IPS-11a (cell line): ENCODE data around the gene DSCAML1.

Experiments
- H3K4me3 ChIP-seq: one replicate; pipeline ENCODE4 v1.5.1; 2013; ENCODE audit warnings: low read depth, low read length, control low read depth

The DSCAML1 gene

GRCh38 chr11:117621226-117621625, 175.8 kb downstream of the DSCAML1 start:
- no peak overlapping the region for H3K4me3 ChIP-seq

GRCh38 chr11:117620659-117621058, 176.4 kb downstream of the DSCAML1 start:
- H3K4me3 ChIP-seq = no peak overlapping the region

GRCh38 chr11:117620086-117620485, 176.9 kb downstream of the DSCAML1 start:
- no peak overlapping the region for H3K4me3 ChIP-seq

- no peak overlapping the region for H3K4me3 ChIP-seq
Observed at GRCh38 chr11:117619661-117620060, 177.4 kb downstream of the DSCAML1 start.

- no peak overlapping the region for H3K4me3 ChIP-seq
Observed at GRCh38 chr11:117618982-117619355, 178.0 kb downstream of the DSCAML1 start.

GRCh38 chr11:117618302-117618981, 178.6 kb downstream of the DSCAML1 start:
- H3K4me3 ChIP-seq = no peak overlapping the region

GRCh38 chr11:117616979-117617378, 180.0 kb downstream of the DSCAML1 start:
- H3K4me3 ChIP-seq = no peak overlapping the region

GRCh38 chr11:117614728-117615127, 182.3 kb downstream of the DSCAML1 start:
- H3K4me3 ChIP-seq = no peak overlapping the region

- no peak overlapping the region for H3K4me3 ChIP-seq
Observed at GRCh38 chr11:117613521-117613920, 183.5 kb downstream of the DSCAML1 start.

- H3K4me3 ChIP-seq = no peak overlapping the region
Observed at GRCh38 chr11:117612177-117612576, 184.8 kb downstream of the DSCAML1 start.

GRCh38 chr11:117610901-117611300, 186.1 kb downstream of the DSCAML1 start:
- H3K4me3 ChIP-seq = no peak overlapping the region

GRCh38 chr11:117610045-117610444, 187.0 kb downstream of the DSCAML1 start:
- H3K4me3 ChIP-seq = no peak overlapping the region

GRCh38 chr11:117607449-117607848, 189.6 kb downstream of the DSCAML1 start:
- H3K4me3 ChIP-seq = no peak overlapping the region

GRCh38 chr11:117606790-117607189, 190.2 kb downstream of the DSCAML1 start:
- no peak overlapping the region for H3K4me3 ChIP-seq

- no peak overlapping the region for H3K4me3 ChIP-seq
Observed at GRCh38 chr11:117606211-117606610, 190.8 kb downstream of the DSCAML1 start.

- H3K4me3 ChIP-seq = no peak overlapping the region
Observed at GRCh38 chr11:117605331-117605730, 191.7 kb downstream of the DSCAML1 start.

GRCh38 chr11:117604336-117604995, 192.6 kb downstream of the DSCAML1 start:
- no peak overlapping the region for H3K4me3 ChIP-seq

GRCh38 chr11:117603932-117604331, 193.1 kb downstream of the DSCAML1 start:
- no peak overlapping the region for H3K4me3 ChIP-seq

- no peak overlapping the region for H3K4me3 ChIP-seq
Observed at GRCh38 chr11:117601006-117601708, 195.9 kb downstream of the DSCAML1 start.

- H3K4me3 ChIP-seq = no peak overlapping the region
Observed at GRCh38 chr11:117600234-117600783, 196.7 kb downstream of the DSCAML1 start.

- H3K4me3 ChIP-seq = no peak overlapping the region
Observed at GRCh38 chr11:117597071-117597470, 199.9 kb downstream of the DSCAML1 start.

GRCh38 chr11:117595440-117595839, 201.6 kb downstream of the DSCAML1 start:
- no peak overlapping the region for H3K4me3 ChIP-seq
